GM21737 (cell line): ENCODE data around the gene LTBP3.
A peak's percentile ranks its signal among the peaks of the same experiment; 100 is the strongest.

Experiments
- ATAC-seq: cut with Tn5 transposase; IDR thresholded peaks from one replicate; pipeline ENCODE4 v1.9.1; 2021; ENCODE audit warnings: mild to moderate bottlenecking, moderate library complexity; ENCODE audit not compliant: unreplicated experiment

Gene LTBP3

GRCh38 chr11:65498727-65498976, 59.5 kb downstream of the LTBP3 start:
- ATAC-seq, result no peak

DNA sequence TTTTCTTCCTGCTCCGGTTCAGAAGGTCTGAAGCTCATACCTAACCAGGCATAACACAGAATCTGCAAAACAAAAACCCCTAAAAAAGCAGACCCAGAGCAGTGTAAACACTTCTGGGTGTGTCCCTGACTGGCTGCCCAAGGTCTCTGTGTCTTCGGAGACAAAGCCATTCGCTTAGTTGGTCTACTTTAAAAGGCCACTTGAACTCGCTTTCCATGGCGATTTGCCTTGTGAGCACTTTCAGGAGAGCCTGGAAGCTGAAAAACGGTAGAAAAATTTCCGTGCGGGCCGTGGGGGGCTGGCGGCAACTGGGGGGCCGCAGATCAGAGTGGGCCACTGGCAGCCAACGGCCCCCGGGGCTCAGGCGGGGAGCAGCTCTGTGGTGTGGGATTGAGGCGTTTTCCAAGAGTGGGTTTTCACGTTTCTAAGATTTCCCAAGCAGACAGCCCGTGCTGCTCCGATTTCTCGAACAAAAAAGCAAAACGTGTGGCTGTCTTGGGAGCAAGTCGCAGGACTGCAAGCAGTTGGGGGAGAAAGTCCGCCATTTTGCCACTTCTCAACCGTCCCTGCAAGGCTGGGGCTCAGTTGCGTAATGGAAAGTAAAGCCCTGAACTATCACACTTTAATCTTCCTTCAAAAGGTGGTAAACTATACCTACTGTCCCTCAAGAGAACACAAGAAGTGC, 60.0 kb downstream of the LTBP3 start:
- no peak for ATAC-seq

- peak; percentile 54 for ATAC-seq
These were observed 60.8 kb downstream of the LTBP3 start for GRCh38 chr11:65497141-65498041.

- no peak for ATAC-seq
These were observed 61.6 kb downstream of the LTBP3 start for GRCh38 chr11:65496304-65497140.

- no peak for ATAC-seq
These were observed 64.6 kb downstream of the LTBP3 start for GRCh38 chr11:65493367-65494176.

DNA sequence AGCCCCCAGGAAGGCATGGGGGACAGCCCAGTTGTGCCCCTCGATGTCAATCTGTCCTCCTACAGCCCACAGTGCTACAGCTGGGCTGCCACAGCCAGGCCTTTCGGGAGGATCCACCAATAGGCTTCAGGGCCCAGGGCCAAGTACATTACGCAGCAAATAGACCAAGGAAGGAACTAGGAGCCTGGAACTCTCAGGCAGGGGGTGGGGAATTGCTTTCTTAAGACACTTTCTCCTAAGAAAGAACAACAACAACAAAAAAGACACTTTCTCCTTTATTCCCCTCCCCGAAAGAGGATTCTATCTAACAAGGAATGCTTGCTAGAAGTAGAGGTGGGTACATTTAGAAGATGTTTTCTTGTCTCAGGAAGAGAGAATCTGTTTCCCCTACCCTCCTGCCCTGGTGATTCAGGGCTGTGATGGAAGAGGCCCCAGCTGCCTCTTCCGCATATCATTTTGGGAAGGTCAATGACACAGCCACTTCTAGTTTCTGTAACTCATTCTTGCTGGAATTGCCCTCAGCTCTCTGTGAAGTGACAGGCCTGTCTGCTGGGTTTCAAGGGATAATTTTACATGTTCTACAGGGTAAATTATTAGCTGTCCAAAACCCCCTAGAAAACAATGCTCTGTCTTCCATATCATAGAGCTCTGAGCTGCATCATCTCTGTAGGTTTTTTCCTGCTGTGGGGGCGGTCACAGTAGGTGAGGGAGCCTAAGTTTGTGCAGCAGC, 65.4 kb downstream of the LTBP3 start:
- ATAC-seq, result no peak

- no peak for ATAC-seq
These were observed 65.8 kb downstream of the LTBP3 start for GRCh38 chr11:65492387-65492636.

- ATAC-seq, result no peak
These were observed 66.4 kb downstream of the LTBP3 start for GRCh38 chr11:65491614-65492386.

GRCh38 chr11:65491163-65491465, 67.0 kb downstream of the LTBP3 start:
- ATAC-seq, result no peak

DNA sequence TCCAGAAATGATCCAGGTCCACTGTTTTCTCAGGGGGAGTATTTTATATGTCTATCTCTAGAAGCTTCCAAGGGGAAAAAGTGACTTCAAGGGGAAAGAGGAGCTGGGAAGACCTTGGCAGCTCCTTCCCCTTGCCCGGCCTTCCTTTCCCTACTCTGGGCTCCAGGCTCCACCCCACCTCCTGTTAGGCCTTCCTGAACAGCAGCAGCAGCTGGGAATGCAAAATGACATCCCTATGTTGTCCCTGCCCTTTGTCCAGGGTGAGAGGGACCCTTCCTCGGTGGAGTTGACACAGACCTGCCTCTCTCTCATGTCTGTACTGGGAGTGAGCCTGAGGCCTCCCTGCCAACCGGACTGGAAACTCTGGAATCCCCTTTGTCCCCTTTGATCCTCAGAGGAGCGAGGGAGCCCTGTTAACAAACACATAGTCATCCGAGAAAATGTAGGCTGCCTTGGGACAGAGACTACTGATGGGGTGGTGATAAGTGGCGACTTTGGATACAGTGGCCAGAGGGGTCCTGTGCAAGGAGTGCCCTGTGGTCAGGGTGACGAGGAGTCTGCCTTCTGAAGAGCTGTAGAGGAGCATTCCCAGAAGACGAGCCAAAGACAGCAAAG, 68.3 kb downstream of the LTBP3 start:
- ATAC-seq, result no peak

DNA sequence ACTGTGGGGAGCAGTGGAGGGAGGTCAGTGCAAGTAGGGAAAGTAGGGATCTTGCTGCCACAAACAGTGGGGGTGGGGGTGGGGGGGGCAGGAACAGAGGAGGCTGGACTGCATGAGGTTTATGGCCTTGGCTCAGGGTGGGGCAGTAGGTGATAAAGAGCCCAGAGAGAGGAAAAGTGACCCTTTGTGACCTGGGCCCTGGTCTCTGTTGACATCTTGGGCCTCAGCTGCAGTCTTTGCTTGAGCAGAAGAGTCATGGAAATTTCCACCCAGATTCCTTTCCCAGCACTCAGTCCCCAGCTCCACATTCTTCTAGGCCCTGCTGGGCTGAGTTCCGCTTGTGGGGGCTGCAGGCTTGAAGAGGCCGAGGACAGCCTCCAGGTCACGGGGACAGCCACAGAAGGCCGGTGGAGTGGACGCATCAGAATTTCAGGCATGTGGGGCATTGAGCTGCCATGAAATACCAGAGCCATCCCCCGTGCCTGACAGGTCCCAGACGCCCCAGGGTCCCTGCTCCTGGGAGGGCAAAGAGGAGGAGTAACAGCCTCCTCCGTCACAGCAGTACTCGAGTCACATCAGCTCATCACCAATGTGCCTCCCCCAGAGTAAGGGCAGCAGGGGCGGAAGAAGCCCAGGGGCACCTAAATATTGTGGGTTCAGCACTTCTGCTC, 69.0 kb downstream of the LTBP3 start:
- ATAC-seq, result no peak
